ENCODE data around the gene NETO1. TPM values are rescaled to one million over a fixed set of nuclear protein-coding genes. Genes with fewer than 3 reads are reported as not detected.

NETO1 gene
- total RNA-seq, 1 experiment from 2014 or later: 5.9 TPM

DNA sequence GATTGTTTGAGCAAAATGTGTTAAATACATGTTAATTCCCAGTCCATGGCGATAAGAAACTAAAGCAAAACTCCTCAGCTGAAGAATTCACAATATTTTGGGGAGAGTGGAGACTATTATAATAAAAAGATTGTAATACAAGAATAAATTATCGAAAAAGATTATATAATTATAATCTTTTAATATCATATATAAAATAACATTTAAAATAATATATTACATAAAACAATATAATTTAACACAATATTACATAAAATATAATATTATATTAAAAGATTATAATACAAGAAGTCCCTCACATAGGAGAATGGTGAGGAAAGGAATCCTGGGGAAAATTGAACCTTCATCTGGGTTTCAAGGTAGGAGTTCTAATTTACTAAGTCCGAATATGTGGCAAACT, 33.1 kb downstream of the NETO1 start:
- Histone ChIP-seq H4K8ac (replicated peaks; ENCODE audit: insufficient read length, low read depth, low read length) (no peak overlapping the region), H3K4me2 (ENCODE audit: insufficient read depth, insufficient read length, low read length) (no peak overlapping the region), H3K56ac (ENCODE audit: insufficient read length, low read depth, low read length) (no peak overlapping the region), H3T11ph (ENCODE audit: low read length) (no peak overlapping the region), H3K79me1 (ENCODE audit: insufficient read depth, low read depth, low read length, poor library complexity, severe bottlenecking) (no peaks in the 10 kb centered on the region), H2BK120ac (ENCODE audit: low read depth, low read length, poor library complexity, severe bottlenecking) (no peak overlapping the region), H2AFZ (ENCODE audit: low read length) (no peak overlapping the region), H4K20me1 (ENCODE audit: control insufficient read depth, insufficient read depth, insufficient read length) (no peaks in the 10 kb centered on the region), H3K23ac (ENCODE audit: insufficient read length, low read depth, low read length) (no peak overlapping the region), H2AK5ac (ENCODE audit: insufficient read length, low read length) (no peak overlapping the region), H4K5ac (ENCODE audit: insufficient read length, low read depth, low read length) (no peak overlapping the region), H3K4me1 (ENCODE audit: insufficient read depth, low read length) (no peaks in the 10 kb centered on the region), H3K27ac (ENCODE audit: insufficient read length, low read depth, low read length) (no peak overlapping the region), H3K27me3 (ENCODE audit: insufficient read depth, low read length) (no peaks in the 10 kb centered on the region), H2BK20ac (ENCODE audit: low read depth, low read length, poor library complexity, severe bottlenecking) (no peak overlapping the region), H4K91ac (ENCODE audit: insufficient read length, low read depth, low read length) (no peak overlapping the region), H3K9me3 (ENCODE audit: control insufficient read depth, low read depth, low read length) (no peaks in the 10 kb centered on the region), H3K23me2 (ENCODE audit: insufficient read length, low read depth, low read length, poor library complexity, severe bottlenecking) (no peaks in the 10 kb centered on the region), H2BK15ac (ENCODE audit: low read depth, low read length) (no peak overlapping the region), H2BK12ac (ENCODE audit: insufficient read length, low read depth, low read length) (no peak overlapping the region), H3K14ac (ENCODE audit: insufficient read depth, low read length) (no peak overlapping the region), H3K4ac (ENCODE audit: low read depth, low read length) (no peak overlapping the region), H3K18ac (ENCODE audit: insufficient read length, low read depth, low read length) (no peak overlapping the region), H2BK5ac (ENCODE audit: insufficient read length, low read length) (no peak overlapping the region), H3K79me2 (ENCODE audit: insufficient read depth, low read length) (no peaks in the 10 kb centered on the region), H3K9ac (ENCODE audit: extremely low read depth, insufficient read length, low read length) (no peak overlapping the region)
- Mint-ChIP-seq H3K9me3 (no peaks in the 10 kb centered on the region), H3K4me3 (no peak overlapping the region), H3K27me3 (ENCODE audit: low read depth) (no peaks in the 10 kb centered on the region), H3K27ac (no peak overlapping the region), H3K4me1 (no peaks in the 10 kb centered on the region), H3K36me3 (ENCODE audit: insufficient read depth in 1 of 3, low read depth in 3 of 3) (no peaks in the 10 kb centered on the region)
- TF ChIP-seq, protein P1, sequence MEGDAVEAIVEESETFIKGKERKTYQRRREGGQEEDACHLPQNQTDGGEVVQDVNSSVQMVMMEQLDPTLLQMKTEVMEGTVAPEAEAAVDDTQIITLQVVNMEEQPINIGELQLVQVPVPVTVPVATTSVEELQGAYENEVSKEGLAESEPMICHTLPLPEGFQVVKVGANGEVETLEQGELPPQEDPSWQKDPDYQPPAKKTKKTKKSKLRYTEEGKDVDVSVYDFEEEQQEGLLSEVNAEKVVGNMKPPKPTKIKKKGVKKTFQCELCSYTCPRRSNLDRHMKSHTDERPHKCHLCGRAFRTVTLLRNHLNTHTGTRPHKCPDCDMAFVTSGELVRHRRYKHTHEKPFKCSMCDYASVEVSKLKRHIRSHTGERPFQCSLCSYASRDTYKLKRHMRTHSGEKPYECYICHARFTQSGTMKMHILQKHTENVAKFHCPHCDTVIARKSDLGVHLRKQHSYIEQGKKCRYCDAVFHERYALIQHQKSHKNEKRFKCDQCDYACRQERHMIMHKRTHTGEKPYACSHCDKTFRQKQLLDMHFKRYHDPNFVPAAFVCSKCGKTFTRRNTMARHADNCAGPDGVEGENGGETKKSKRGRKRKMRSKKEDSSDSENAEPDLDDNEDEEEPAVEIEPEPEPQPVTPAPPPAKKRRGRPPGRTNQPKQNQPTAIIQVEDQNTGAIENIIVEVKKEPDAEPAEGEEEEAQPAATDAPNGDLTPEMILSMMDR (conservative IDR thresholded peaks at IDR 0.05): no peak
- no CpG with 5 or more reads among the region's 3 CpGs for WGBS (ENCODE audit: extremely low coverage, insufficient read length, low lambda C conversion rate)
- no peak for DNase-seq
